ENCODE data around the gene FNIP2. TPM values are rescaled to one million over a fixed set of nuclear protein-coding genes. Genes with fewer than 3 reads are reported as not detected.
"Not testable (repeated sequence)": the region's sequence is repeated elsewhere in the genome, so short reads cannot be mapped to it uniquely, and the experiment has no call there.

The FNIP2 gene
- total RNA-seq, 1 experiment from 2014 or later, result 5.9 TPM

GRCh38 chr4:158915683-158916241 is 146.9 kb downstream of the FNIP2 start:
- Histone ChIP-seq H3K4me3 (ENCODE audit: insufficient read depth, low read depth, low read length) (no peak overlapping the region), H3K36me3 (replicated peaks; ENCODE audit: control insufficient read depth, insufficient read depth, low read length) (no peaks in the 10 kb centered on the region), H3K27me3 (ENCODE audit: control insufficient read depth, insufficient read depth, low read length) (no peaks in the 10 kb centered on the region)
- no peak for DNase-seq

GRCh38 chr4:158920452-158920996 is 151.7 kb downstream of the FNIP2 start:
- DNase-seq; H3K4me3 ChIP-seq (ENCODE audit: insufficient read depth, low read depth, low read length); H3K36me3 ChIP-seq (replicated peaks; ENCODE audit: control insufficient read depth, insufficient read depth, low read length); H3K27me3 ChIP-seq (ENCODE audit: control insufficient read depth, insufficient read depth, low read length): not testable (repeated sequence)

GRCh38 chr4:158927774-158928173 is 158.9 kb downstream of the FNIP2 start:
- not testable (repeated sequence) for DNase-seq; H3K27me3 ChIP-seq (ENCODE audit: control insufficient read depth, insufficient read depth, low read length); H3K36me3 ChIP-seq (replicated peaks; ENCODE audit: control insufficient read depth, insufficient read depth, low read length); H3K4me3 ChIP-seq (ENCODE audit: insufficient read depth, low read depth, low read length)

GRCh38 chr4:158929939-158930638 is 161.3 kb downstream of the FNIP2 start:
- no peak overlapping the region for H3K4me3 ChIP-seq (ENCODE audit: insufficient read depth, low read depth, low read length)

GRCh38 chr4:158930639-158930972 is 161.8 kb downstream of the FNIP2 start:
- Histone ChIP-seq H3K36me3 (replicated peaks; ENCODE audit: control insufficient read depth, insufficient read depth, low read length) (no peaks in the 10 kb centered on the region), H3K4me3 (ENCODE audit: insufficient read depth, low read depth, low read length) (no peak overlapping the region), H3K27me3 (ENCODE audit: control insufficient read depth, insufficient read depth, low read length) (no peaks in the 10 kb centered on the region)
- DNase-seq, result no peak

More at GRCh38 chr4:158929939-158930638, 161.3 kb downstream of the FNIP2 start:
- no peak for DNase-seq
- Histone ChIP-seq H3K27me3 (ENCODE audit: control insufficient read depth, insufficient read depth, low read length) (no peaks in the 10 kb centered on the region), H3K36me3 (replicated peaks; ENCODE audit: control insufficient read depth, insufficient read depth, low read length) (no peaks in the 10 kb centered on the region)

DNA sequence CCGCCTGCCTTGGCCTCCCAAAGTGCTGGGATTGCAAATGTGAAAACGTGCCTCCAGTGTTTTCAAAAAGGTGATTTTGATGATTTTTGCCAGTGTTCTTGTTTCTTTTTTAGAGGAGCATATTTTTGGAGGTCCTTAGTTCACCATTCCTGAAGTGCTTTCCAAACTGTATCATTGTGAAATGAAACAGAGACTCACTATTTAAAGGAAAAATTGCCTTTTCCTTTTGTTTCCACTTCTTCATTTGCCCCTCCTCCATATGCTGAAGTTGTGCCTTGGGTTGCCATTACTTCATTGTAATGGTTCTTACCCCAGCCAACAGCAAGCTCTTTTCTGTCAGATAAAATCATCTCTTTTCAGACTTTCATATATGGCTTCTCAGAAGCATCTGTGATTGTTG is 164.4 kb downstream of the FNIP2 start:
- no peak overlapping the region for H3K4me3 ChIP-seq (ENCODE audit: insufficient read depth, low read depth, low read length)
- DNase-seq, result no peak
- no peaks in the 10 kb centered on the region for H3K27me3 ChIP-seq (ENCODE audit: control insufficient read depth, insufficient read depth, low read length)
- H3K36me3 ChIP-seq (replicated peaks; ENCODE audit: control insufficient read depth, insufficient read depth, low read length), result no peaks in the 10 kb centered on the region

DNA sequence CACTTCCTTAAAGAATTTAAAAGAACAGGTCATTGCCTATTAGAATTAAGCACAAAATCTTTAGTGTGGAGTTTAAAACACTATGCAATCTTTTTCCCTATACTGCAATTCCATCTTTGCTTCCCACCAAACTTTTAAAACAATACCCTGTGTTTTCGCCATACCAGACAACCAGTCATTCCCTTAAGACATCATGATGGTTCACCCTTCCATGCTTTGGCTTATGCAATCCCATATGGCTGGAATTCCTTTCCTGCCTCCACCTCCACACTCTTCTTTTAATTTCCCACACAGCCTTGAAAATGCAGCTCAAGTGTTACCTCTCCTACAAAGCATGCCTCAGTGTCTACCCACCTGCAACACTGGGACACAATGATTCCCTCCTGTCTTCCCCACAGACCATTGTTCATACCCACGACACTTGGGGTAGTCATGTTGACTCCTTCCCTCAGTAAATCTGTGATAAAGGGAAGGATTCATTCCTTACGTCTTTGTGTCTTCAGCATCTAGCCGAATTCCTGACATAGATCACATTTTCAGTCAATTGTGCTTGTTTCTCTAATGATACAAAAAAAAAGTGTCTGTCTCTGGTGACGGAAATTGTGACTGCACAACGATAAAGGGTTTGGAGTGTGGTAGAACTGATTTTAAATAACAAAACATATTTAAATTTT is 166.3 kb downstream of the FNIP2 start:
- no peak for DNase-seq
- no peak overlapping the region for H3K4me3 ChIP-seq (ENCODE audit: insufficient read depth, low read depth, low read length)
- H3K36me3 ChIP-seq (replicated peaks; ENCODE audit: control insufficient read depth, insufficient read depth, low read length), result no peaks in the 10 kb centered on the region
- H3K27me3 ChIP-seq (ENCODE audit: control insufficient read depth, insufficient read depth, low read length), result no peaks in the 10 kb centered on the region

GRCh38 chr4:158936238-158936637 is 167.4 kb downstream of the FNIP2 start:
- Histone ChIP-seq H3K36me3 (replicated peaks; ENCODE audit: control insufficient read depth, insufficient read depth, low read length) (no peaks in the 10 kb centered on the region), H3K27me3 (ENCODE audit: control insufficient read depth, insufficient read depth, low read length) (no peaks in the 10 kb centered on the region), H3K4me3 (ENCODE audit: insufficient read depth, low read depth, low read length) (no peak overlapping the region)
- no peak for DNase-seq

DNA sequence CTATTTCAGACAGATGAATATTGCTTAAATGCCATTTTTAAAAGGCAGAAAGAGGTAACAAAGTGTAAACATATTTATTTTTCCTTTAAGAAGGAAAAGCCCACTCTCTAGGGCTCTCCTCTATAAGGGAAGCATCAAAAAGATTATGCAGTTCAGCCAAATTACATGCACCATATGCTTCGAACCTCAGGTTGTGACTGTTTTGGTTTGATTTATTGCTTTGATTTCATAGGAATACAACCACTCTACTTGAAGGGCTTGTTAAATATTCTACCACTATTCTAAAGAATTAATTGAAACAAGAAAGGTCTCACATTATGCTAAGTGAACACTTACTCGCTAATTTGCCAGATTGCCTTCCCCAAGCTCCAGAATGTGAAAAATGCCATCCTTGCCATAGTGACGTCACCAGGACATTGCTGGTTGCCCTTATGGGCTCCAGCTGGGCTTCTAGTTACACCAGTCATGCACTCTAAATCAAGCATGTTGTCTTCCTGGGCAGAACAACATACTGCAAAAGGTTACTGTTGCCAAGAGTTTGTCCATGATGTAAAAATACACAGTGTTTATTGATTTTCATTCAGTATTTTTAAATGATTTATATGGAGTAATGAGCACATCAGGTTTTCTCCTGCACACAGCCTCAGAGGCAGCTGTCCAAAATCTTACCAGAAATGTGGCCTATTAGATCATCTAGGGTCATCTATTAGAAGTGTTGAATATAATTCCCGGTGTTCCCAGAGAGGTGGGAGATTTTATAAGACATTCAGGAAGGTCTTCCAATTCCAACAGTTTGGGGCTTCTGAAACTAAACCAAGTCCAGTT is 169.6 kb downstream of the FNIP2 start:
- Histone ChIP-seq H3K36me3 (replicated peaks; ENCODE audit: control insufficient read depth, insufficient read depth, low read length) (no peaks in the 10 kb centered on the region), H3K4me3 (ENCODE audit: insufficient read depth, low read depth, low read length) (no peak overlapping the region), H3K27me3 (ENCODE audit: control insufficient read depth, insufficient read depth, low read length) (no peaks in the 10 kb centered on the region)
- no peak for DNase-seq

DNA sequence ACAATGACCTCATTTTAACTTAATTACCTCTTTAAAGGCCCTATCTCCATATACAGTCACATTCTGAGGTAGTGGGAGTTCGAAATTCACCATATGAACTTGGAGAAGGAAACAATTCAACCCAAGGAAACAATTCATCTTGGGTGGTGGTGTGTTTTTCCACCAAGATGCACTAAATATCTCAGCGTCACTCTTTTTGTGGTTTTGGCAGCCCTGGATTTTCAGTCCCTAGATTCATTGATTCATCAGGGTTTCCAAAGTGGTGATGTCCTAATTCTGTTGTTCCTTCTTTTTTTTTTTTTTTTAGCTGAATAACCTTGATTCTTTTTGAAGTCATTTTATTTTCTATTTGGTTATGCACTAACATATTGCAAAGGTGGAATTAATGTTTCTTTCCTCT is 171.4 kb downstream of the FNIP2 start:
- Histone ChIP-seq H3K27me3 (ENCODE audit: control insufficient read depth, insufficient read depth, low read length) (no peaks in the 10 kb centered on the region), H3K4me3 (ENCODE audit: insufficient read depth, low read depth, low read length) (no peak overlapping the region), H3K36me3 (replicated peaks; ENCODE audit: control insufficient read depth, insufficient read depth, low read length) (no peaks in the 10 kb centered on the region)
- no peak for DNase-seq

- no peak for DNase-seq
- no peaks in the 10 kb centered on the region for H3K27me3 ChIP-seq (ENCODE audit: control insufficient read depth, insufficient read depth, low read length)
- no peak overlapping the region for H3K4me3 ChIP-seq (ENCODE audit: insufficient read depth, low read depth, low read length)
- no peaks in the 10 kb centered on the region for H3K36me3 ChIP-seq (replicated peaks; ENCODE audit: control insufficient read depth, insufficient read depth, low read length)
Measured at GRCh38 chr4:158941321-158941720, 172.5 kb downstream of the FNIP2 start.

DNA sequence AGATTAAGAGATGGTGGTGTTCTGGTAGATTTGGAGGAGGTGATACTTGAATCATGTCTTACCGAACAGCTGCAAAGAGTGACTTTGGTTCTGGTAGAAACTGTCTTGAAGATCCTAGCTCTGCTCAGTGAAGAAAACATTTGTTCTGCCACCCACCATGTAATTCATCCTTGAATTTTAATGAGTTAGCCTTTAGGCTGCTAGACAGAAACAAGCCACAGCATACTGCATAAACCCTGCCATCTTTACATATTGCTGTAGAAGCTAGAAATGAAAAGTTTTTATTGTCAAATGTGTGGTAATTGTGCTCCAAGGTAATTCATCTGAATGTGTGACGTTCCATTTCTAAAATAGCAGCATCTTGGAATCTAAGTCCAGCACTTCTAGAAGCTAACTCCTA is 173.1 kb downstream of the FNIP2 start:
- Histone ChIP-seq H3K36me3 (replicated peaks; ENCODE audit: control insufficient read depth, insufficient read depth, low read length) (no peaks in the 10 kb centered on the region), H3K4me3 (ENCODE audit: insufficient read depth, low read depth, low read length) (no peak overlapping the region), H3K27me3 (ENCODE audit: control insufficient read depth, insufficient read depth, low read length) (no peaks in the 10 kb centered on the region)
- DNase-seq, result no peak

DNA sequence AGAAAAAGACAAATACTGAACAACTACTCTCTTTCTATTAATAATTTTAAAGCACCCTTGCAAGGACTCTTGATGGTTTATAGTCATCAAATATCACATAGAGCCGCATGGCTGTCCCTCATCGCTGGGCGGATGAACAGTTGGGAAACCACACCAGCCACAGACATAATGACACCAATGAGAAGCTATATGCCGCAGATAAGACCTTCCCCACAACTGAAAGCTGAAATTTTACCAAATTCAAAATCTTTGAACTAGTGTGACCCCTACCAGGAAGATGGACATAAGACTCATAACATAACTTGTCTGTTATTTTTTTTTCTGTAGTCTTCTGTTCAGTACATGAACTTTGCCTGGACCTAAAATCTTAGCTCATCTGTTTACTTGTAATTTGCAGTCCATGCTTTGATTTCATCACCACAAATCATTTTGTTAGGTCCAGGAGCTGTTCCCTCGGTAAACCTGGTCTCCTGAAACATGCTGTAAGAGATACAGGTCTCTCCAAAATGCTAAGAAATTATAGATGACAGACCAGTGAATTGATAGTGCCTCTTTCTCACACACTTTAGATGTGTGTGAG is 176.8 kb downstream of the FNIP2 start:
- no peak for DNase-seq
- Histone ChIP-seq H3K36me3 (replicated peaks; ENCODE audit: control insufficient read depth, insufficient read depth, low read length) (no peaks in the 10 kb centered on the region), H3K27me3 (ENCODE audit: control insufficient read depth, insufficient read depth, low read length) (no peaks in the 10 kb centered on the region), H3K4me3 (ENCODE audit: insufficient read depth, low read depth, low read length) (no peak overlapping the region)

DNA sequence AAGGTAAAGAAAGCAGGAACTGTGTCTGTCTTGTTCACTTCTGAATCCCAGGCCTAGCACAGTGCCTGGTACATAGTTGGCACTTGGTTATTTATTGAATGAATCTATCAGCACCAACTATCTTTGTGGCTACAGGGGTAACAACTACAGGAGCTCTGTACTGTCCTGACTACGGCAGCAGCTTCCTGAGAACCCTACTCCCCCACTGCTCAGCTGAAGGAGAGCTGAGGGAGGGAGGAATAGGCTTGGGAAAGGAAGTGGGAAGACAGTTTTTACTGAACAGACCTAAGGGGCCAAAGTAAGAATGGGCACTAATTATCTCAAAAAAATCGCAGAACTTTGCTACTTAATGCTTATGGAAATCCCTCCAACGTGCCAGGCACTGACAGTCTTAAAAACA is 178.0 kb downstream of the FNIP2 start:
- Histone ChIP-seq H3K36me3 (replicated peaks; ENCODE audit: control insufficient read depth, insufficient read depth, low read length) (no peaks in the 10 kb centered on the region), H3K27me3 (ENCODE audit: control insufficient read depth, insufficient read depth, low read length) (no peaks in the 10 kb centered on the region), H3K4me3 (ENCODE audit: insufficient read depth, low read depth, low read length) (no peak overlapping the region)
- peak; percentile 14 for DNase-seq

All from H7 (cell line).